ENCODE measurements around the gene ABCE1.

ABCE1 gene

GRCh38 chr4:145097821-145098674 is at the start of gene ABCE1, which contains the start of gene ANAPC10:
TSS of gene ABCE1 (plus strand) at chr4:145098311. CDS start at chr4:145104413, 6,102 bp downstream.
TSS of gene ANAPC10 (minus strand) at chr4:145098196. CDS start at chr4:145096099, 2,097 bp downstream.
- peak; percentile 95 for DNase-seq

DNA sequence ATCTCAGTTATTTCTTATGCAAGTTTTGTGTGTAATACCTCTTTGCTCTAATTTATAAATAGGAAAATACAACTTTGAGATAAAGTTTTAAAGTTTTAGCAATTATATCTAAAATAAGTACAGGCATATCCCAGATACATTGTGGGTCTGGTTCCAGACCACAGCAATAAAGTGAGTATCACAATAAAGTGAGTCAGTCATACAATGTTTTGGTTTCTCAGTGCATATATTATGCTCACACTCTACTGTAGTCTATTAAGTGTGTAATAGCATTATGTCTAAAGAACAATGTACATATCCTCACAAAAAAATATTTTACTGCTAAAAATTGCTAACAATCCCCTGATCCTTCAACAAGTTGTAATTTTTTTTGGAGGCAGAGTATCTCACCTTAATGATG is 49.3 kb upstream of the ABCE1 start:
- no peak for DNase-seq

- no peak for DNase-seq
Measured at GRCh38 chr4:145049241-145049640, 48.9 kb upstream of the ABCE1 start.

- DNase-seq = no peak
Measured at GRCh38 chr4:145055533-145056257, 42.4 kb upstream of the ABCE1 start.

- no peak for DNase-seq
Measured at GRCh38 chr4:145056325-145057130, 41.6 kb upstream of the ABCE1 start.

- no peak for DNase-seq
Measured at GRCh38 chr4:145058256-145058655, 39.9 kb upstream of the ABCE1 start.

GRCh38 chr4:145061318-145061920 is 36.7 kb upstream of the ABCE1 start:
- DNase-seq = peak; percentile 19

DNA sequence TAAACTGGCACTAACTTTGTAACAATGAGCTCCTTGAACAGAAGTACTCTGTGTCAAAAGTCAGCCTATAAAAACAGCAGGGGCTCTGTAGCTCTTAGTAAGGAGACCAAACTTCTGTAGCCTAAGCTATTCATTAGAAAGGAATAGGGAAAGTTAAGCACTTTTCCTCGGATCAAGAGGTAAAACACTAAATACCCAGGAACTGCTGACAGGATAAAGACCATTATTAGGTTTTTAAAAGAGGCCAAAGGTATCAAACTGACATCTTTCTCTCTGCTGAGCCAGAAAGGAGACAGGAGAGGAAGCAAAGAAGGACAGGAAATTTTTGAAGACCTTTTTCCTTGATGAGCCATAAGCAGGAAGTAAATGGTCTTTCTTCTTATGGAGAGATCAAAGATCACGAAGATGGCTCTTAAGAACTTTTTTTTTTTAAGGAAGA is 32.0 kb upstream of the ABCE1 start:
- DNase-seq = no peak

DNA sequence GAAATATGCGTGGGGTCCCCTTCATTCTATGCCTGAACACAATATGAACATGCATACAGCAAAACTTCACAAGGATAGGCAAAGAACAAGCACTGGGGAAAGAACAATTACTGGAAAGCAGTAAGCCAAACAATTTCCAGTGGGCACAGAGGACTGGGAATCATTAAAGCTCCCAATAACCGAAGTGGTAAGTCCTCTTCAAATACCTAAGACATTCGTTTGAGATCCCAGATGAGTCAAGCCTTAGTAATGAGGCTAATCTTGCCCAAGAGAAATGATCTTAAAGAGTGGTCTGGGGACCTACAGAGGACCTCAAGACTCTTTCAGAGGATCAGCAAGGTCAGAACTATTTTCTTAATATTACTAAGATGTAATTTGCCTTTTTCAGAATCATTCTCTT is 28.8 kb upstream of the ABCE1 start:
- no peak for DNase-seq

GRCh38 chr4:145071560-145071959 is 26.6 kb upstream of the ABCE1 start:
- no peak for DNase-seq

- DNase-seq = no peak
Measured at GRCh38 chr4:145075742-145076468, 22.2 kb upstream of the ABCE1 start.

DNA sequence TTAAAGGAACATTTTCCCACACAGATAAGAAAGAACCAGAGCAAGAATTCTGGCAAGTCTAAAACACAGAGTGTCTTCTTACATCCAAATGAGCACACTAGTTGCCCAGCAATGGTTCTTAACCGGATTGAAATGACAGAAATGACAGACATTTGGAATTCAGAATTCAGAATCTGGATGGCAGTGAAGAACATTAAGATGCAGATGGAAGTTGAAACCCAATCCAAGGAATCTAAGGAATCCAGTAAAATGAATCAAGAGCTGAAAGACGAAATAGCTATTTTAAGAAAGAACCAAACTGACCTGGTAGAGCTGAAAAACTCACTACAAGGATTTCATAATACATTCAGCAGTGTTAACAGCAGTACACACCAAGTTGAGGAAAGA is 21.6 kb upstream of the ABCE1 start:
- no peak for DNase-seq

DNA sequence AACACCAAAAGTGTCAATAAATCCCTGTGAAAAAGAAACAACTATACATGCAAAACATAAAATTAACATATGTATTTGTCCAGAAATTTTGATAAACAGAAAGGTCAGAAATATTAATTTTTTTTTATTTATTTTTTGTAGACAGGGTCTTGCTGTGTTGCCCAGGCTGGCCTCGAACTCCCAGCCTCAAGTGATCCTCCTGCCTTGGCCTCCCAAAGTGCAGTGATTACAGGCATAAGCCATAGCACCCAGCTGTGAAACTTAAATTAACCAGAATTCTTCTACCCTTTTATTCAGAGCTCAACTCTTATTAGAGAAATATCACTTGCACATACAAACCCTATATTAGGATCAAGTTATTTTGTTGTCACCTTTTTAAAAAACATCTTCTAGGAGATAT is 16.4 kb upstream of the ABCE1 start:
- DNase-seq = no peak

DNA sequence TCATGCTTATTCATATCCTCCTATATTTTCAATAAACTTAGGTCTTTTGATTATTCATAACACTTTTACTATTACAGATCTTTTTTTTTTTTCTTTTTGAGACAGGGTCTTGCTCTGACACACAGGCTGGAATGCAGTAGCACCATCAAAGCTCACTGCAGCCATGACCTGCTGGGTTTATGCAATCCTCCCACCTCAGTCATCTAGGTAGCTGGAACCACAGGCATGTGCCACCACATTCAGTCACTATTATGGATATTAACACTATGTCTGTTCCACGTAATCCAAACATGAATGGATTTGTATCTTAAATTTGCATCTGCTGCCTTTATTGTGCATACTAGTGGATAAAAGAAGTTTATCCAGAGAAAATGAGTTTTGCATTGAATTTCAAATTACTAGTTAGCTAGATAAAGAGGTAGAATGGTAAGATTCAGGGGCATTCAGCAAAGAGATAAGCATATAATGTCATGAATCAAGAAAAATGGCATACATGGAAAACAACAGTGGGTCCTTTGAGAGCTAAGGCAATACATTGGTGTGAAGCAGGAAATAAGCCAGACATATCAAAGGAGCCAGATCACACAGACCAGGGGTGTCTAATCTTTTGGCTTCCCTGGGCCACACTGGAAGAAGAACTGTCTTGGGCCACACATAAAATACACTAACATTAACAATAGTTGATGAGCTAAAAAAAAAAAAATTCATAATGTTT is 14.1 kb upstream of the ABCE1 start:
- DNase-seq = no peak

GRCh38 chr4:145090380-145090779 is 7.7 kb upstream of the ABCE1 start:
- no peak for DNase-seq

GRCh38 chr4:145093638-145094037 is 4.5 kb upstream of the ABCE1 start:
- no peak for DNase-seq

- DNase-seq = no peak
Measured at GRCh38 chr4:145097331-145097820, 735 bp upstream of the ABCE1 start.

DNA sequence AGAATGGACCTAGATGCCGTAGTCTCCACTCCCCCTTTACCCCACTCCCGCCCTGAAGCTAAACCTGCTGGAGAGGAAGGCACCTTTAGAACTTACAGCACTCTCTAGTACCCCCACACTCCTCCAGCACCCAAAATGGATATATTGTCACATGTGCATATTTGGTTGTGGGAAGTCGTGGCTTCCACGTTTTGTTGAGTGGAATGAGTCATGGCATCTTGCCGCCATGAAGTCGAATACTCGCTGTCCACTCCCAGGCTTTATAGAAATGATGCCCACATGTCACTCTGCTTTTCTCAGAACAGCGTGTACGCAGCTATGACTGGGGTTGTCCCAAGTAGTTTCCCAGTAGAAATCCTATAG is 545 bp downstream of the ABCE1 start:
- peak; percentile 31 for DNase-seq

DNA sequence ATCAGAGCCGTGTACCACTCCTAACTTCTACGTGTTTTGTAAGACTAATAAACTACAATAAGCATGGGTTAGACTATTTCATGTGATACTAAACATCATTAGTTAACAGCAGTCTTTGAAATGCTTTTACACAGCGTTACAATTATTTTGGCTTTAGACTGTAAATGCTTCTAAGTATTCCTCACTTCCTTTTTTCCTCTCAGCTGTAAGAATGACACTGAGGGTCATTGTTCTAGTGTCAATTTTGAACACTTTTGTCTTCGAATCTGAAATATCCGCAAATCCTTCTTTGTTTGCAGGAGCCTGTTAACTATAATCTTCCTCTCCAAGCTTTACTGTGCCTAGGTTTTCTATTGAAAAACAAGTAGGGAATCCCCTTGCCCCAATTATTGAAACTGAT is 1.5 kb downstream of the ABCE1 start:
- no peak for DNase-seq

DNA sequence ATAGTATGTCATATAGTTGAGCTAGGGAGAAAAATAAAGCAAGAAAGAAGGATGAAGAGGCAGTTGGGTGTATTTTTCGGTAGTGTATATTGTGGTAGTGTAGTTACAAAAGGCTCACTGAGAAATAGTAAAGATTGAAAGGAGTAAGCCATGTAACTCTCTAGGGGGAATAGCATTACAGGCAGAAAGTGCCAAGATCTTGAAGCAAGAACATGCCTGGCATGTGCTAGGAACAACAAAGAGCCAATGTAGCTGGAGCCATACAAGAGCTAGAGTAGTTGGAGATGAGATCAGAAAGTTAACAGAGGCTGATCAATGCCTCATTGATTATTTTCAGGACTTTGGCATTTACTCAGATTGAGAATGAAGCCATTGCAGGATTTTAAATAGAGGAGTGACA is 3.0 kb downstream of the ABCE1 start:
- no peak for DNase-seq

GRCh38 chr4:145102619-145103018 is 4.5 kb downstream of the ABCE1 start:
- no peak for DNase-seq
